Gastrocnemius medialis (tissue), 4 donors: ENCODE results near the gene GLE1. TPM values are rescaled to one million over a fixed set of nuclear protein-coding genes. Genes with fewer than 3 reads are reported as not detected.
A peak's percentile ranks its signal among the peaks of the same experiment; 100 is the strongest.

ENCODE experiments used
- ATAC-seq, 2 donors: fragments of 150-250 bp; one replicate each; pipeline ENCODE4 v1.9.1; 2016
- DNase-seq, 2 donors: peaks; one replicate each; pipeline ENCODE4 v3.0.0-alpha.2; 2019
- H3K27ac ChIP-seq, 4 donors: fragments of 200-600 bp; sonication (generic); 1 replicate in 1 of 4; 2 replicates in 3 of 4; pipeline ENCODE4 v1.5.1; 2016 to 2018; ENCODE audit warnings: mild to moderate bottlenecking in 2 of 4, moderate library complexity in 1 of 4
- H3K27me3 ChIP-seq, 3 donors: fragments of 200-600 bp; sonication (generic) in 2 of 3; 1 replicate in 1 of 3; 2 replicates in 2 of 3; pipeline versions ENCODE4 v1.5.1 to v1.6.0; 2016 to 2019; ENCODE audit warnings: mild to moderate bottlenecking in 1 of 3, moderate library complexity in 1 of 3
- H3K36me3 ChIP-seq, 2 donors: fragments of 200-600 bp; sonication (generic) in 1 of 2; one replicate each; pipeline ENCODE4 v1.5.1; 2017 to 2018
- H3K4me1 ChIP-seq, 2 donors: fragments of 200-600 bp; sonication (generic) in 1 of 2; one replicate each; pipeline ENCODE4 v1.5.1; 2016 to 2017; ENCODE audit warnings: mild to moderate bottlenecking in 2 of 2
- H3K4me3 ChIP-seq, 4 donors: fragments of 200-600 bp; sonication (generic) in 3 of 4; 1 replicate in 1 of 4; 2 replicates in 3 of 4; pipeline ENCODE4 v1.5.1; 2016 to 2019; ENCODE audit warnings: mild to moderate bottlenecking in 2 of 4
- H3K9me3 ChIP-seq, 3 donors: fragments of 200-600 bp; sonication (generic) in 2 of 3; 1 replicate in 1 of 3; 2 replicates in 2 of 3; pipeline ENCODE4 v1.5.1; 2016 to 2019
- POLR2A ChIP-seq, 2 donors: fragments of 450-650 bp; IDR thresholded peaks; one replicate each; pipeline ENCODE4 v1.6.1; 2017; ENCODE audit warnings: antibody characterized with exemption in 2 of 2, mild to moderate bottlenecking in 2 of 2, moderate library complexity in 2 of 2
- in situ Hi-C, 4 donors: fragments of 200-750 bp; cut with MboI; loops; one replicate each; pipeline versions ENCODE4 v1.15.0 to v1.8.0; 2017; ENCODE audit warnings: low sequenced_read_pairs in 4 of 4
- intact Hi-C: fragments of 100-400 bp; cut with DNase I; formaldehyde crosslinking; loops from one replicate; pipeline ENCODE4 v1.15.1; 2023; ENCODE audit warnings: low total_unique reads
- total RNA-seq, 4 donors: library from RNA; depleted of rRNA; stranded (reverse); fragments of >200 nt; gene quantifications; one replicate each; pipeline versions ENCODE4 v1.1.0 to v1.2.3, GENCODE V29; 2016
- TF ChIP-seq, protein P1 (sequence below), 5 experiments: fragments of 450-650 bp in 3 of 5; fragments of 200-600 bp in 2 of 5; sonication (generic) in 2 of 5; IDR thresholded peaks in 4 of 5; conservative IDR thresholded peaks in 1 of 5; 1 replicate in 4 of 5; 2 replicates in 1 of 5; pipeline ENCODE4 v1.5.1; 2016 to 2019; ENCODE audit warnings: antibody characterized with exemption in 5 of 5, mild to moderate bottlenecking in 3 of 5, moderate library complexity in 3 of 5

The GLE1 gene
- total RNA-seq, 4 donors from 2014 or later, result 31.4 to 56.7 (median 32.7) TPM

DNA sequence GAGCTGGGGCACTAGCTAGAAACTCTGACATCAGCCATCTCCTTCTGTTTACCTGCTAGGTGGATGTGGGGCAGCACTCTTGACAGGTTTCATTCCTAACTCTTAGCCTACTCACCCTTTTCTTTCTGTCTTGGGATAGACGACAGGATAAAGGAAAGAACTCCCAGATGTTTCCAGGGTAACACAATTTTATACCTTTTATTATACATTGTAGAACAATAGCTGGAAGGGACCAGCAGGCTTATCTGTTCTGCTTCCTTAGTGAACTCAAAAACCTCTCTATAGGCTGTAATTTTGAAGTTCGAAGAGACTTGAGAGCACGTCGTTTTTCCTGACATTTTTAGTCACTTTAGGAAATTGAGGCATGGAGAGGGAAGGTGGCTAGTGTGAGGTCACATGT lies 61.1 kb downstream of the GLE1 start:
- Histone ChIP-seq H3K27ac (peak overlapping the region in 3 of 4 donors; percentile 25 to 55 (median 33)), H3K9me3 (no peaks in the 10 kb centered on the region), H3K4me1 (no peaks in the 10 kb centered on the region), H3K27me3 (no peaks in the 10 kb centered on the region), H3K4me3 (no peak overlapping the region), H3K36me3 (peaks cover 0 to 36% of the 10 kb centered on the region in 2 donors)
- no peak for ATAC-seq
- no peak for DNase-seq
- in situ Hi-C loops, result no loop called here
- no peak for TF ChIP-seq POLR2A (IDR thresholded peaks at IDR 0.05)
- TF ChIP-seq, protein P1, sequence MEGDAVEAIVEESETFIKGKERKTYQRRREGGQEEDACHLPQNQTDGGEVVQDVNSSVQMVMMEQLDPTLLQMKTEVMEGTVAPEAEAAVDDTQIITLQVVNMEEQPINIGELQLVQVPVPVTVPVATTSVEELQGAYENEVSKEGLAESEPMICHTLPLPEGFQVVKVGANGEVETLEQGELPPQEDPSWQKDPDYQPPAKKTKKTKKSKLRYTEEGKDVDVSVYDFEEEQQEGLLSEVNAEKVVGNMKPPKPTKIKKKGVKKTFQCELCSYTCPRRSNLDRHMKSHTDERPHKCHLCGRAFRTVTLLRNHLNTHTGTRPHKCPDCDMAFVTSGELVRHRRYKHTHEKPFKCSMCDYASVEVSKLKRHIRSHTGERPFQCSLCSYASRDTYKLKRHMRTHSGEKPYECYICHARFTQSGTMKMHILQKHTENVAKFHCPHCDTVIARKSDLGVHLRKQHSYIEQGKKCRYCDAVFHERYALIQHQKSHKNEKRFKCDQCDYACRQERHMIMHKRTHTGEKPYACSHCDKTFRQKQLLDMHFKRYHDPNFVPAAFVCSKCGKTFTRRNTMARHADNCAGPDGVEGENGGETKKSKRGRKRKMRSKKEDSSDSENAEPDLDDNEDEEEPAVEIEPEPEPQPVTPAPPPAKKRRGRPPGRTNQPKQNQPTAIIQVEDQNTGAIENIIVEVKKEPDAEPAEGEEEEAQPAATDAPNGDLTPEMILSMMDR (IDR thresholded peaks at IDR 0.05 in 4 of 5, conservative IDR thresholded peaks at IDR 0.05 in 1 of 5), result no peak
- intact Hi-C loops, result no loop called here

DNA sequence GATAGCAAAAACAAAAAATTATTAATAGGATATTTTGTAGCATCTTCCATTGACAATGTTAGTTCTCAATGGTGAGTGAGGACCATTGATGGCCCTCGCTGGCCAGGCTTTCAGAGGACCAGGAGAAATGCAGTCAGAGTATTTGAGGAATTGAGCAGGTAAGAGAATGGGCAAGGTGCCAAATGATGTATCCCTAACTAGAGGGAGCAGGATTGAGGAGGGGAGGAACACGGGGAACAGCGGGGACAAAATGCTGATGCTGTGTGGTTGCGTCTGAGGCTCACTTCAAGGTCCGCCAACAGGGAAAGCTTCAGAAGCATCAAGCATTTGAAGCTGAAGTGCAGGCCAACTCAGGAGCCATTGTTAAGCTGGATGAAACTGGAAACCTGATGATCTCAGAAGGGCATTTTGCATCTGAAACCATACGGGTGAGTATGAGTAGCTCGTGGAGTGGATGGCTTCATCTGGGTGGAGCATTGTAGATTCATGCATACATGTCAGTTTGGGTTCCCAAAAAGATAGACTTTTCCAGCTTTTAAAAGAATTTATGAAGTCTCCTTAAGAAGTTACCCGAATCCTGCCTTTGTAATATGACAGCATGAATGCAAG lies 64.1 kb downstream of the GLE1 start:
- H3K27me3 ChIP-seq, result no peaks in the 10 kb centered on the region
- no peak overlapping the region for H3K27ac ChIP-seq
- no peak for DNase-seq
- no peaks in the 10 kb centered on the region for H3K9me3 ChIP-seq
- no peaks in the 10 kb centered on the region for H3K4me1 ChIP-seq
- peaks cover 0 to 47% of the 10 kb centered on the region in 2 donors for H3K36me3 ChIP-seq
- in situ Hi-C loops (no loop called here), intact Hi-C loops (no loop called here)
- no peak overlapping the region for H3K4me3 ChIP-seq
- no peak for TF ChIP-seq POLR2A (IDR thresholded peaks at IDR 0.05)
- TF ChIP-seq, protein P1 (IDR thresholded peaks at IDR 0.05 in 4 of 5, conservative IDR thresholded peaks at IDR 0.05 in 1 of 5), result no peak
- no peak for ATAC-seq

DNA sequence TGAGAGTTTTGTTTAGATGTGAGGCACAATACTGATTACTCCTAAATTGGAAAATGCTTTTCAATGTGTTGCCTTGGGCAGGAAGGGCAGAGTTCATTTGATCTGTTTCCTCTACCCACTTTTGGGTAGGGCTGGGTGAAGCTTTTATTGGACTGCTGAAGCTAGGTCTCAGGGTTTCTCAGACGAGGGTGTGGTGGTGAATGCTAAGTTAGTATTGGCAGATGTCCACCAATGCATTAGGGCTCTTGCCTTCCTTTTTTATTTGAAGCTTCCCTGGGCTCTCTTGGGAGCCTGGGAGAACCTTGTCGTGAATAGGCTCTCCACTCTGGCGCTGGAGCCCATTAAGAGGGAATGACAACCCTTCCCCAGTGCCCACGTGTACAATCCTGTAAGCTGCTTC lies 71.0 kb downstream of the GLE1 start:
- TF ChIP-seq, protein P1 (IDR thresholded peaks at IDR 0.05 in 4 of 5, conservative IDR thresholded peaks at IDR 0.05 in 1 of 5), result no peak
- TF ChIP-seq POLR2A (IDR thresholded peaks at IDR 0.05), result no peak
- DNase-seq, result no peak
- ATAC-seq, result peak in 1 of 2 donors; percentile 24
- Histone ChIP-seq H3K9me3 (no peaks in the 10 kb centered on the region), H3K27me3 (no peaks in the 10 kb centered on the region), H3K4me3 (no peak overlapping the region), H3K36me3 (peaks cover 11 to 74% of the 10 kb centered on the region in 2 donors), H3K4me1 (no peaks in the 10 kb centered on the region), H3K27ac (no peak overlapping the region)
- in situ Hi-C loops, result no loop called here
- intact Hi-C loops, result loop anchor here (10.0 kb wide), 2 partner anchors 51 to 389 kb away; no protein-coding TSS in a partner anchor

DNA sequence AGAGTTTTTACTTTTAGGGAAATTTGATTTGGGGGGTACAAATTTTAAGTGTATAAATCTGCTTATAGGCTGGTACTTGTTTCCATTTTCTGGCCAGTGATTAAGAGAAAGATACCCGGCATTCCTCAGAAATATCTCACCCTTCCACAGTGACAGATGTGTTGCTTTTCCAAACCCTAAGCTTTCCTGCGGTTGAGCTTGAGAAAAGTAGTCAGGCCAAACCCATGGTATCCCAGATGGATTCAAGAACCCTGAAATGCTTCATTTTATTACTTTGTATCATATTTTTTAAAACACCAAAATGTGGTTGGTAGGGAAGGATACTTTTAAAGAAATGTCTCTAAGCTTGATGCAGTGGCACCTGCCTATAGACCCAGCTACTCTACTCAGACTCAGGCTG lies 71.4 kb downstream of the GLE1 start:
- H3K4me3 ChIP-seq, result no peak overlapping the region
- peaks cover 16 to 76% of the 10 kb centered on the region in 2 donors for H3K36me3 ChIP-seq
- no peaks in the 10 kb centered on the region for H3K9me3 ChIP-seq
- TF ChIP-seq, protein P1 (IDR thresholded peaks at IDR 0.05 in 4 of 5, conservative IDR thresholded peaks at IDR 0.05 in 1 of 5), result no peak
- no peak for TF ChIP-seq POLR2A (IDR thresholded peaks at IDR 0.05)
- DNase-seq (no peak), ATAC-seq (no peak)
- intact Hi-C loops (loop anchor here (10.0 kb wide), 2 partner anchors 51 to 389 kb away; no protein-coding TSS in a partner anchor), in situ Hi-C loops (no loop called here)
- H3K27me3 ChIP-seq, result no peaks in the 10 kb centered on the region
- H3K4me1 ChIP-seq, result no peaks in the 10 kb centered on the region
- H3K27ac ChIP-seq, result no peak overlapping the region
